ENCODE measurements around the gene SLC17A3.

DNA sequence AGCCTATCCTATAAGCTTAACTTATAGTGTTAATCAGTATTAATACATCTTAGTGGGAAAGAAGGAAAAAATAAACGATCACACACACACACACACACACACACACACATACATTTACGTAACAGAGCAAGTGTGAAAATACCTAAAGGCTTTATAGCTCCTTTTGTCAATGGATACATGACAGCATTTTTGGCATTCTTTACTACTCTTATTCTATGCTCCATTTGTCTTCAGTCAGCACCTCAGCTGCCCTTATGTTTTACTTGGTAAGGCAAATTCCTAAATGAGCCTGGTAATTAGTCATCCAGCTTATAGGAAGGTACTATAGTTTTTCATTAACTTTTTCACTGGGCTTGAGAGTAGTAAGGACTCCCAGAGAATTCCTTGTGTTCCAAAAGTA, 25.1 kb upstream of the SLC17A3 start:
- TF ChIP-seq KAT7 (CRISPR knock-in tag; IDR thresholded peaks at IDR 0.05; ENCODE audit: borderline replicate concordance): no peak
- TF ChIP-seq, protein P1, sequence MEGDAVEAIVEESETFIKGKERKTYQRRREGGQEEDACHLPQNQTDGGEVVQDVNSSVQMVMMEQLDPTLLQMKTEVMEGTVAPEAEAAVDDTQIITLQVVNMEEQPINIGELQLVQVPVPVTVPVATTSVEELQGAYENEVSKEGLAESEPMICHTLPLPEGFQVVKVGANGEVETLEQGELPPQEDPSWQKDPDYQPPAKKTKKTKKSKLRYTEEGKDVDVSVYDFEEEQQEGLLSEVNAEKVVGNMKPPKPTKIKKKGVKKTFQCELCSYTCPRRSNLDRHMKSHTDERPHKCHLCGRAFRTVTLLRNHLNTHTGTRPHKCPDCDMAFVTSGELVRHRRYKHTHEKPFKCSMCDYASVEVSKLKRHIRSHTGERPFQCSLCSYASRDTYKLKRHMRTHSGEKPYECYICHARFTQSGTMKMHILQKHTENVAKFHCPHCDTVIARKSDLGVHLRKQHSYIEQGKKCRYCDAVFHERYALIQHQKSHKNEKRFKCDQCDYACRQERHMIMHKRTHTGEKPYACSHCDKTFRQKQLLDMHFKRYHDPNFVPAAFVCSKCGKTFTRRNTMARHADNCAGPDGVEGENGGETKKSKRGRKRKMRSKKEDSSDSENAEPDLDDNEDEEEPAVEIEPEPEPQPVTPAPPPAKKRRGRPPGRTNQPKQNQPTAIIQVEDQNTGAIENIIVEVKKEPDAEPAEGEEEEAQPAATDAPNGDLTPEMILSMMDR (IDR thresholded peaks at IDR 0.05): no peak
- TF ChIP-seq, protein P2, sequence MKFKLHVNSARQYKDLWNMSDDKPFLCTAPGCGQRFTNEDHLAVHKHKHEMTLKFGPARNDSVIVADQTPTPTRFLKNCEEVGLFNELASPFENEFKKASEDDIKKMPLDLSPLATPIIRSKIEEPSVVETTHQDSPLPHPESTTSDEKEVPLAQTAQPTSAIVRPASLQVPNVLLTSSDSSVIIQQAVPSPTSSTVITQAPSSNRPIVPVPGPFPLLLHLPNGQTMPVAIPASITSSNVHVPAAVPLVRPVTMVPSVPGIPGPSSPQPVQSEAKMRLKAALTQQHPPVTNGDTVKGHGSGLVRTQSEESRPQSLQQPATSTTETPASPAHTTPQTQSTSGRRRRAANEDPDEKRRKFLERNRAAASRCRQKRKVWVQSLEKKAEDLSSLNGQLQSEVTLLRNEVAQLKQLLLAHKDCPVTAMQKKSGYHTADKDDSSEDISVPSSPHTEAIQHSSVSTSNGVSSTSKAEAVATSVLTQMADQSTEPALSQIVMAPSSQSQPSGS (CRISPR knock-in tag; IDR thresholded peaks at IDR 0.05; ENCODE audit: borderline replicate concordance, low read depth): no peak
- TF ChIP-seq, protein P3, sequence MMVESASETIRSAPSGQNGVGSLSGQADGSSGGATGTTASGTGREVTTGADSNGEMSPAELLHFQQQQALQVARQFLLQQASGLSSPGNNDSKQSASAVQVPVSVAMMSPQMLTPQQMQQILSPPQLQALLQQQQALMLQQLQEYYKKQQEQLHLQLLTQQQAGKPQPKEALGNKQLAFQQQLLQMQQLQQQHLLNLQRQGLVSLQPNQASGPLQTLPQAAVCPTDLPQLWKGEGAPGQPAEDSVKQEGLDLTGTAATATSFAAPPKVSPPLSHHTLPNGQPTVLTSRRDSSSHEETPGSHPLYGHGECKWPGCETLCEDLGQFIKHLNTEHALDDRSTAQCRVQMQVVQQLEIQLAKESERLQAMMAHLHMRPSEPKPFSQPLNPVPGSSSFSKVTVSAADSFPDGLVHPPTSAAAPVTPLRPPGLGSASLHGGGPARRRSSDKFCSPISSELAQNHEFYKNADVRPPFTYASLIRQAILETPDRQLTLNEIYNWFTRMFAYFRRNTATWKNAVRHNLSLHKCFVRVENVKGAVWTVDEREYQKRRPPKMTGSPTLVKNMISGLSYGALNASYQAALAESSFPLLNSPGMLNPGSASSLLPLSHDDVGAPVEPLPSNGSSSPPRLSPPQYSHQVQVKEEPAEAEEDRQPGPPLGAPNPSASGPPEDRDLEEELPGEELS (CRISPR knock-in tag; IDR thresholded peaks at IDR 0.05): no peak
- TF ChIP-seq, protein P4, sequence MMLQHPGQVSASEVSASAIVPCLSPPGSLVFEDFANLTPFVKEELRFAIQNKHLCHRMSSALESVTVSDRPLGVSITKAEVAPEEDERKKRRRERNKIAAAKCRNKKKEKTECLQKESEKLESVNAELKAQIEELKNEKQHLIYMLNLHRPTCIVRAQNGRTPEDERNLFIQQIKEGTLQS (CRISPR knock-in tag; conservative IDR thresholded peaks at IDR 0.05): no peak
- no peak for TF ChIP-seq ESRRA (CRISPR knock-in tag; IDR thresholded peaks at IDR 0.05; ENCODE audit: borderline replicate concordance)
- TF ChIP-seq, protein P5, sequence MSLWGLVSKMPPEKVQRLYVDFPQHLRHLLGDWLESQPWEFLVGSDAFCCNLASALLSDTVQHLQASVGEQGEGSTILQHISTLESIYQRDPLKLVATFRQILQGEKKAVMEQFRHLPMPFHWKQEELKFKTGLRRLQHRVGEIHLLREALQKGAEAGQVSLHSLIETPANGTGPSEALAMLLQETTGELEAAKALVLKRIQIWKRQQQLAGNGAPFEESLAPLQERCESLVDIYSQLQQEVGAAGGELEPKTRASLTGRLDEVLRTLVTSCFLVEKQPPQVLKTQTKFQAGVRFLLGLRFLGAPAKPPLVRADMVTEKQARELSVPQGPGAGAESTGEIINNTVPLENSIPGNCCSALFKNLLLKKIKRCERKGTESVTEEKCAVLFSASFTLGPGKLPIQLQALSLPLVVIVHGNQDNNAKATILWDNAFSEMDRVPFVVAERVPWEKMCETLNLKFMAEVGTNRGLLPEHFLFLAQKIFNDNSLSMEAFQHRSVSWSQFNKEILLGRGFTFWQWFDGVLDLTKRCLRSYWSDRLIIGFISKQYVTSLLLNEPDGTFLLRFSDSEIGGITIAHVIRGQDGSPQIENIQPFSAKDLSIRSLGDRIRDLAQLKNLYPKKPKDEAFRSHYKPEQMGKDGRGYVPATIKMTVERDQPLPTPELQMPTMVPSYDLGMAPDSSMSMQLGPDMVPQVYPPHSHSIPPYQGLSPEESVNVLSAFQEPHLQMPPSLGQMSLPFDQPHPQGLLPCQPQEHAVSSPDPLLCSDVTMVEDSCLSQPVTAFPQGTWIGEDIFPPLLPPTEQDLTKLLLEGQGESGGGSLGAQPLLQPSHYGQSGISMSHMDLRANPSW (CRISPR knock-in tag; conservative IDR thresholded peaks at IDR 0.05; ENCODE audit: low read depth): no peak
- no peak for TF ChIP-seq ZNF263 (CRISPR knock-in tag; IDR thresholded peaks at IDR 0.05; ENCODE audit: low read depth)
- TF ChIP-seq FOXP1 (CRISPR knock-in tag; IDR thresholded peaks at IDR 0.05; ENCODE audit: borderline replicate concordance): no peak
- no peak for TF ChIP-seq NFYB (CRISPR knock-in tag; conservative IDR thresholded peaks at IDR 0.05; ENCODE audit: low read depth)
- TF ChIP-seq ATF1 (CRISPR knock-in tag; IDR thresholded peaks at IDR 0.05): no peak
